ENCODE results near the gene CLHC1.

GRCh38 chr2:55247025-55247424 is 14.9 kb upstream of the CLHC1 start:
- TF ChIP-seq CTCF (IDR thresholded peaks at IDR 0.05) (no peak), POLR2AphosphoS5 (IDR thresholded peaks at IDR 0.05) (no peak), POLR2A (IDR thresholded peaks at IDR 0.05; ENCODE audit: low read depth) (no peak), EP300 (IDR thresholded peaks at IDR 0.05) (no peak)
